ENCODE measurements around the gene M6PR. TPM values are rescaled to one million over a fixed set of nuclear protein-coding genes. Genes with fewer than 3 reads are reported as not detected.
"Not testable (repeated sequence)": the region's sequence is repeated elsewhere in the genome, so short reads cannot be mapped to it uniquely, and the experiment has no call there.

The M6PR gene
- total and polyA plus RNA-seq, 8 donors: 29.5 to 99.7 (median 54.0) TPM

GRCh38 chr12:8922544-8922943 lies 26.9 kb downstream of the M6PR start:
- no peaks in the 10 kb centered on the region for H3K27me3 ChIP-seq
- 93 to 95% methylated on average over 5 of the region's 5 CpGs for WGBS, 2 donors
- no peaks in the 10 kb centered on the region for H3K9me3 ChIP-seq
- FAIRE-seq (no peak), ATAC-seq (no peak), DNase-seq (no peak)
- H3K4me1 ChIP-seq: no peaks in the 10 kb centered on the region
- H3K36me3 ChIP-seq: peaks cover 0 to 7% (median 0%) of the 10 kb centered on the region in 3 donors
- intact Hi-C loops (cut with DNase I): no loop called here
- H3K4me3 ChIP-seq: no peak overlapping the region
- H3K27ac ChIP-seq: no peak overlapping the region
- no peak for TF ChIP-seq CTCF (IDR thresholded peaks at IDR 0.05)

- H3K4me1 ChIP-seq: peaks cover 0 to 11% (median 0%) of the 10 kb centered on the region in 3 donors
- H3K9me3 ChIP-seq; DNase-seq; H3K36me3 ChIP-seq; intact Hi-C loops (cut with DNase I); H3K27ac ChIP-seq; ATAC-seq; H3K27me3 ChIP-seq; H3K4me3 ChIP-seq; FAIRE-seq: not testable (repeated sequence)
- 75 to 100% methylated on average over 3 to 4 of the region's 4 CpGs for WGBS, 2 donors
These were observed 29.8 kb downstream of the M6PR start for GRCh38 chr12:8919643-8920042.

- peaks cover 0 to 15% (median 9%) of the 10 kb centered on the region in 3 donors for H3K4me1 ChIP-seq
- no peak overlapping the region for H3K4me3 ChIP-seq
- no peak for TF ChIP-seq CTCF (IDR thresholded peaks at IDR 0.05)
- no peaks in the 10 kb centered on the region for H3K9me3 ChIP-seq
- no peak for FAIRE-seq
- intact Hi-C loops (cut with DNase I): no loop called here
- no peak for ATAC-seq
- DNase-seq: no peak
- peaks cover 0 to 3% (median 0%) of the 10 kb centered on the region in 3 donors for H3K36me3 ChIP-seq
- no peaks in the 10 kb centered on the region for H3K27me3 ChIP-seq
- WGBS, 2 donors: 74 to 76% methylated on average over 1 of the region's 1 CpG
- no peak overlapping the region for H3K27ac ChIP-seq
These were observed 31.7 kb downstream of the M6PR start for GRCh38 chr12:8917751-8918150.

GRCh38 chr12:8917031-8917430 lies 32.4 kb downstream of the M6PR start:
- TF ChIP-seq CTCF (IDR thresholded peaks at IDR 0.05): no peak
- ATAC-seq: no peak
- H3K4me3 ChIP-seq: no peak overlapping the region
- 71 to 81% methylated on average over 3 of the region's 3 CpGs for WGBS, 2 donors
- no peak overlapping the region for H3K27ac ChIP-seq
- intact Hi-C loops (cut with DNase I): no loop called here
- H3K36me3 ChIP-seq: no peaks in the 10 kb centered on the region
- no peak for DNase-seq
- no peak for FAIRE-seq
- H3K4me1 ChIP-seq: peaks cover 0 to 15% (median 11%) of the 10 kb centered on the region in 3 donors
- H3K9me3 ChIP-seq: no peaks in the 10 kb centered on the region
- H3K27me3 ChIP-seq: no peaks in the 10 kb centered on the region

GRCh38 chr12:8916154-8916553 lies 33.3 kb downstream of the M6PR start:
- no peak for ATAC-seq
- Histone ChIP-seq H3K4me1 (peaks cover 0 to 15% (median 11%) of the 10 kb centered on the region in 3 donors), H3K27ac (no peak overlapping the region), H3K4me3 (no peak overlapping the region), H3K27me3 (no peaks in the 10 kb centered on the region), H3K9me3 (no peaks in the 10 kb centered on the region), H3K36me3 (no peaks in the 10 kb centered on the region)
- FAIRE-seq: no peak
- DNase-seq: no peak
- intact Hi-C loops (cut with DNase I): no loop called here
- no peak for TF ChIP-seq CTCF (IDR thresholded peaks at IDR 0.05)
